Esophagus muscularis mucosa (tissue), 4 donors: ENCODE data around the gene LAMTOR1. TPM values are rescaled to one million over a fixed set of nuclear protein-coding genes. Genes with fewer than 3 reads are reported as not detected.
A peak's percentile ranks its signal among the peaks of the same experiment; 100 is the strongest.

Experiments used
- DNase-seq: peaks from one replicate; pipeline ENCODE4 v3.0.0-alpha.2; 2017; ENCODE audit errors: extremely low spot score
- H3K27ac ChIP-seq, 4 donors: fragments of 200-600 bp; sonication (generic); replicated peaks in 1 of 4; 1 replicate in 3 of 4; 2 replicates in 1 of 4; pipeline ENCODE4 v1.5.1; 2016 to 2019; ENCODE audit warnings: mild to moderate bottlenecking in 1 of 4
- H3K27me3 ChIP-seq, 4 donors: fragments of 200-600 bp; sonication (generic); one replicate each; pipeline versions ENCODE4 v1.5.1 to v1.6.0; 2016 to 2019
- H3K36me3 ChIP-seq, 4 donors: fragments of 200-600 bp; sonication (generic); one replicate each; pipeline ENCODE4 v1.5.1; 2016 to 2019
- H3K4me1 ChIP-seq, 4 donors: fragments of 200-600 bp; sonication (generic); one replicate each; pipeline ENCODE4 v1.5.1; 2016 to 2019
- H3K4me3 ChIP-seq, 4 donors: fragments of 200-600 bp; sonication (generic); 1 replicate in 2 of 4; 2 replicates in 2 of 4; pipeline ENCODE4 v1.5.1; 2016 to 2019; ENCODE audit warnings: mild to moderate bottlenecking in 4 of 4, moderate library complexity in 1 of 4
- H3K9me3 ChIP-seq, 4 donors: fragments of 200-600 bp; sonication (generic); 1 replicate in 3 of 4; 2 replicates in 1 of 4; pipeline ENCODE4 v1.5.1; 2016 to 2019
- EP300 ChIP-seq: sonication (generic); formaldehyde crosslinking; IDR thresholded peaks from one replicate; pipeline ENCODE4 v1.6.1; 2017; ENCODE audit warnings: antibody characterized with exemption
- POLR2A ChIP-seq: fragments of 450-650 bp; IDR thresholded peaks from one replicate; pipeline ENCODE4 v1.6.1; 2017; ENCODE audit warnings: antibody characterized with exemption, moderate library complexity, mild to moderate bottlenecking, low read depth
- POLR2AphosphoS5 ChIP-seq, 2 donors: sonication (generic); formaldehyde crosslinking; IDR thresholded peaks; one replicate each; pipeline ENCODE4 v1.6.1; 2017; ENCODE audit warnings: antibody characterized with exemption in 2 of 2
- WGBS: methylation state at CpG from one replicate; pipeline ENCODE4 v1.1.5; 2018; 5-methylcytosine and 5-hydroxymethylcytosine counted together
- intact Hi-C: fragments of 100-400 bp; cut with DNase I; formaldehyde crosslinking; loops from one replicate; pipeline ENCODE4 v1.15.1; 2023
- total RNA-seq, 4 donors: library from RNA; depleted of rRNA; stranded (reverse); fragments of >200 nt; gene quantifications; one replicate each; pipeline versions ENCODE4 v1.1.0 to v1.2.1, GENCODE V29; 2016
- TF ChIP-seq, protein P1 (sequence below), 3 experiments: fragments of 200-600 bp in 2 of 3; fragments of 450-650 bp in 1 of 3; sonication (generic) in 2 of 3; IDR thresholded peaks; one replicate each; pipeline ENCODE4 v1.5.1; 2017 to 2019; ENCODE audit warnings: antibody characterized with exemption in 3 of 3, mild to moderate bottlenecking in 2 of 3, moderate library complexity in 1 of 3

The LAMTOR1 gene
- total RNA-seq, 4 donors from 2014 or later: 86.8 to 103 (median 98.0) TPM

GRCh38 chr11:72084076-72084475 is 19.0 kb downstream of the LAMTOR1 start:
- intact Hi-C loops: no loop called here
- Histone ChIP-seq H3K36me3 (peaks cover 0 to 21% (median 8%) of the 10 kb centered on the region in 4 donors), H3K4me1 (peaks cover 13 to 18% (median 18%) of the 10 kb centered on the region in 4 donors), H3K27ac (no peak overlapping the region), H3K9me3 (no peaks in the 10 kb centered on the region), H3K27me3 (no peaks in the 10 kb centered on the region), H3K4me3 (no peak overlapping the region)
- 87% methylated on average over 4 of the region's 4 CpGs for WGBS
- DNase-seq: no peak
- TF ChIP-seq POLR2A (no peak), POLR2AphosphoS5 (IDR thresholded peaks at IDR 0.05) (no peak), EP300 (no peak)
- TF ChIP-seq, protein P1, sequence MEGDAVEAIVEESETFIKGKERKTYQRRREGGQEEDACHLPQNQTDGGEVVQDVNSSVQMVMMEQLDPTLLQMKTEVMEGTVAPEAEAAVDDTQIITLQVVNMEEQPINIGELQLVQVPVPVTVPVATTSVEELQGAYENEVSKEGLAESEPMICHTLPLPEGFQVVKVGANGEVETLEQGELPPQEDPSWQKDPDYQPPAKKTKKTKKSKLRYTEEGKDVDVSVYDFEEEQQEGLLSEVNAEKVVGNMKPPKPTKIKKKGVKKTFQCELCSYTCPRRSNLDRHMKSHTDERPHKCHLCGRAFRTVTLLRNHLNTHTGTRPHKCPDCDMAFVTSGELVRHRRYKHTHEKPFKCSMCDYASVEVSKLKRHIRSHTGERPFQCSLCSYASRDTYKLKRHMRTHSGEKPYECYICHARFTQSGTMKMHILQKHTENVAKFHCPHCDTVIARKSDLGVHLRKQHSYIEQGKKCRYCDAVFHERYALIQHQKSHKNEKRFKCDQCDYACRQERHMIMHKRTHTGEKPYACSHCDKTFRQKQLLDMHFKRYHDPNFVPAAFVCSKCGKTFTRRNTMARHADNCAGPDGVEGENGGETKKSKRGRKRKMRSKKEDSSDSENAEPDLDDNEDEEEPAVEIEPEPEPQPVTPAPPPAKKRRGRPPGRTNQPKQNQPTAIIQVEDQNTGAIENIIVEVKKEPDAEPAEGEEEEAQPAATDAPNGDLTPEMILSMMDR (IDR thresholded peaks at IDR 0.05): no peak

- 91% methylated on average over 2 of the region's 2 CpGs for WGBS
- H3K4me1 ChIP-seq: peaks cover 19 to 25% (median 24%) of the 10 kb centered on the region in 4 donors
- intact Hi-C loops: no loop called here
These were observed 19.7 kb downstream of the LAMTOR1 start for GRCh38 chr11:72083414-72083813.

GRCh38 chr11:72081821-72082453 is 21.2 kb downstream of the LAMTOR1 start:
- H3K27ac ChIP-seq: peak overlapping the region; percentile 14 to 95 (median 92)
- H3K9me3 ChIP-seq: no peaks in the 10 kb centered on the region
- H3K36me3 ChIP-seq: peaks cover 0 to 7% (median 0%) of the 10 kb centered on the region in 4 donors
- peaks cover 19 to 35% (median 29%) of the 10 kb centered on the region in 4 donors for H3K4me1 ChIP-seq
- WGBS: 94% methylated on average over 3 of the region's 3 CpGs
- H3K4me3 ChIP-seq: no peak overlapping the region
- intact Hi-C loops: loop anchor here (2.0 kb wide), 1 partner anchor 43 kb away; no protein-coding TSS in a partner anchor
- no peak for DNase-seq
- H3K27me3 ChIP-seq: no peaks in the 10 kb centered on the region
- TF ChIP-seq EP300: no peak
- TF ChIP-seq, protein P1 (IDR thresholded peaks at IDR 0.05): no peak
- no peak for TF ChIP-seq POLR2AphosphoS5 (IDR thresholded peaks at IDR 0.05)
- TF ChIP-seq POLR2A: no peak

More at GRCh38 chr11:72083414-72083813, 19.7 kb downstream of the LAMTOR1 start:
- Histone ChIP-seq H3K9me3 (no peaks in the 10 kb centered on the region), H3K4me3 (no peak overlapping the region), H3K36me3 (peaks cover 0 to 14% (median 5%) of the 10 kb centered on the region in 4 donors), H3K27ac (no peak overlapping the region), H3K27me3 (no peaks in the 10 kb centered on the region)
- no peak for DNase-seq
- TF ChIP-seq POLR2A (no peak), POLR2AphosphoS5 (IDR thresholded peaks at IDR 0.05) (no peak), EP300 (no peak)
- TF ChIP-seq, protein P1 (IDR thresholded peaks at IDR 0.05): no peak

GRCh38 chr11:72081184-72081644 is 21.9 kb downstream of the LAMTOR1 start:
- no peak for TF ChIP-seq EP300
- TF ChIP-seq, protein P1 (IDR thresholded peaks at IDR 0.05): no peak
- no peak for TF ChIP-seq POLR2A
- no peak for TF ChIP-seq POLR2AphosphoS5 (IDR thresholded peaks at IDR 0.05)
- peaks cover 19 to 35% (median 29%) of the 10 kb centered on the region in 4 donors for H3K4me1 ChIP-seq
- H3K27me3 ChIP-seq: no peaks in the 10 kb centered on the region
- H3K4me3 ChIP-seq: peak overlapping the region; percentile 69 to 80 (median 78)
- H3K9me3 ChIP-seq: no peaks in the 10 kb centered on the region
- 71% methylated on average over 20 of the region's 21 CpGs for WGBS
- H3K27ac ChIP-seq: peak overlapping the region; percentile 90 to 95 (median 93)
- peaks cover 0 to 5% (median 0%) of the 10 kb centered on the region in 4 donors for H3K36me3 ChIP-seq
- no peak for DNase-seq
- intact Hi-C loops: loop anchor here (2.0 kb wide), 1 partner anchor 42 kb away; no protein-coding TSS in a partner anchor
